Ovary (tissue), 3 donors: Measurements from ENCODE around the gene TEX51.

Experiments used
- EP300 ChIP-seq: sonication (generic); formaldehyde crosslinking; IDR thresholded peaks from one replicate; pipeline ENCODE4 v1.6.1; 2017; ENCODE audit warnings: antibody characterized with exemption
- POLR2A ChIP-seq: fragments of 450-650 bp; IDR thresholded peaks from one replicate; pipeline ENCODE4 v1.6.1; 2017; ENCODE audit warnings: antibody characterized with exemption, mild to moderate bottlenecking, moderate library complexity
- TF ChIP-seq, protein P1 (sequence below), 3 donors: fragments of 450-650 bp in 2 of 3; fragments of 200-600 bp in 1 of 3; IDR thresholded peaks; one replicate each; pipeline versions ENCODE4 v1.5.1 to v1.8.0; 2016 to 2022; ENCODE audit warnings: antibody characterized with exemption in 3 of 3, mild to moderate bottlenecking in 1 of 3
- donor health status: DM: no; HTN: no; CAD: no.

DNA sequence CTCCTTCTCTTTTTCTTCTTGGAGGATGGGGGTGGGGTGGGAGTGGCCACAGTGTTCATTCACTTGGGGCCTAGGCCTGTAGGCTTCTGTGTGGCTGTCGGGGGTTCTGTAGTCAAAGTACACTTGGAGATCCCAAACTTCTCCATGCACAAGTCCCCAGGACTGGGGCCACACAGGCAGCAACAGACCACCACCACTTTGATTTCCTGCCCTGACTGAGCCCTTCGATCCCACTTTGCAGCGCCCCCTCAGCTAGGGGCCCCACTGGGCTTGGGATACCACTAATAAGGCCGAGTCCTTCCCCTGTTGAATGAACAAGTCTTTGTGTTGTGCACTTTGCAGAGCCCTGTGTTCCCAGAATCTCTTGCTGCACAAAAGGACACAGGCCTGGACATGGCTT is 5.5 kb upstream of the TEX51 start:
- TF ChIP-seq, protein P1, sequence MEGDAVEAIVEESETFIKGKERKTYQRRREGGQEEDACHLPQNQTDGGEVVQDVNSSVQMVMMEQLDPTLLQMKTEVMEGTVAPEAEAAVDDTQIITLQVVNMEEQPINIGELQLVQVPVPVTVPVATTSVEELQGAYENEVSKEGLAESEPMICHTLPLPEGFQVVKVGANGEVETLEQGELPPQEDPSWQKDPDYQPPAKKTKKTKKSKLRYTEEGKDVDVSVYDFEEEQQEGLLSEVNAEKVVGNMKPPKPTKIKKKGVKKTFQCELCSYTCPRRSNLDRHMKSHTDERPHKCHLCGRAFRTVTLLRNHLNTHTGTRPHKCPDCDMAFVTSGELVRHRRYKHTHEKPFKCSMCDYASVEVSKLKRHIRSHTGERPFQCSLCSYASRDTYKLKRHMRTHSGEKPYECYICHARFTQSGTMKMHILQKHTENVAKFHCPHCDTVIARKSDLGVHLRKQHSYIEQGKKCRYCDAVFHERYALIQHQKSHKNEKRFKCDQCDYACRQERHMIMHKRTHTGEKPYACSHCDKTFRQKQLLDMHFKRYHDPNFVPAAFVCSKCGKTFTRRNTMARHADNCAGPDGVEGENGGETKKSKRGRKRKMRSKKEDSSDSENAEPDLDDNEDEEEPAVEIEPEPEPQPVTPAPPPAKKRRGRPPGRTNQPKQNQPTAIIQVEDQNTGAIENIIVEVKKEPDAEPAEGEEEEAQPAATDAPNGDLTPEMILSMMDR (IDR thresholded peaks at IDR 0.05) = no peak
- no peak for TF ChIP-seq EP300
- TF ChIP-seq POLR2A = no peak
